IPS-20b (cell line): Measurements from ENCODE around the gene MEGF11.
"Not testable (repeated sequence)": the region's sequence is repeated elsewhere in the genome, so short reads cannot be mapped to it uniquely, and the experiment has no call there.

Experiments
- H3K27ac ChIP-seq: one replicate; pipeline ENCODE4 v1.5.1; 2013; ENCODE audit warnings: low read length
- H3K27me3 ChIP-seq: 2 replicates; pipeline ENCODE4 v1.6.1; 2013; ENCODE audit warnings: mild to moderate bottlenecking, low read length, inconsistent platforms; ENCODE audit not compliant: insufficient read depth
- H3K36me3 ChIP-seq: 2 replicates; pipeline ENCODE4 v1.6.1; 2013; ENCODE audit warnings: low read depth, mild to moderate bottlenecking, inconsistent platforms, low read length, moderate library complexity; ENCODE audit not compliant: insufficient read depth
- H3K4me1 ChIP-seq: 2 replicates; pipeline ENCODE4 v1.6.1; 2013; ENCODE audit warnings: mild to moderate bottlenecking, control low read depth, inconsistent platforms, low read length, moderate library complexity; ENCODE audit not compliant: insufficient read depth
- H3K4me3 ChIP-seq: 2 replicates; pipeline ENCODE4 v1.5.1; 2013; ENCODE audit warnings: mild to moderate bottlenecking, low read length, inconsistent platforms
- H3K9ac ChIP-seq: 2 replicates; pipeline ENCODE4 v1.6.1; 2013; ENCODE audit warnings: low read depth, mild to moderate bottlenecking, inconsistent platforms, low read length, moderate library complexity
- H3K9me3 ChIP-seq: 2 replicates; pipeline ENCODE4 v1.6.1; 2013; ENCODE audit warnings: mild to moderate bottlenecking, low read depth, low read length, inconsistent platforms; ENCODE audit not compliant: insufficient read depth

MEGF11 gene

DNA sequence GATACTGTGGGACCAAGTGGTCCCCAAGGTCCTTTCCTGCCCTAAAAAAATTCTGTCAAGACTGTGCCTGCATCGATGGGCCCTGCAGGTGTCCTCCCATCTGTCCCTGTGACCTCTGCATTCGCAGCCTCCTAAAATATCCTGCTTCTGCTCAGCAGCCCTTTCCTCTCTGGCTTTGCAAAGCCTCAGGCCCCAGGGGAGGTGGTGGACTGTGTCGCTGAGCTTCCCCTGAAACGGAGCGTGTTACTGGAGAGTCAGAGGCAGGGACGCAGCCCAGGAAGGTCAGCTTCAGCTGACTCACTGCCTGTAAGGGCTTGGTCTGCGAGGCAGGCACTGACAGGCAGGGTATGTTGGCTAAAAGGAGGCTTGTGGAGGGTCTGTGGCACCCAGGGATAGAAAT is 274.2 kb downstream of the MEGF11 start:
- H3K27me3 ChIP-seq = peaks cover 10% of the 10 kb centered on the region
- no peaks in the 10 kb centered on the region for H3K36me3 ChIP-seq
- H3K4me1 ChIP-seq = peaks cover 14% of the 10 kb centered on the region; the same call in 1 of the 2 replicates
- no peak overlapping the region for H3K27ac ChIP-seq
- H3K4me3 ChIP-seq = no peak overlapping the region
- H3K9ac ChIP-seq = no peak overlapping the region
- no peaks in the 10 kb centered on the region for H3K9me3 ChIP-seq

DNA sequence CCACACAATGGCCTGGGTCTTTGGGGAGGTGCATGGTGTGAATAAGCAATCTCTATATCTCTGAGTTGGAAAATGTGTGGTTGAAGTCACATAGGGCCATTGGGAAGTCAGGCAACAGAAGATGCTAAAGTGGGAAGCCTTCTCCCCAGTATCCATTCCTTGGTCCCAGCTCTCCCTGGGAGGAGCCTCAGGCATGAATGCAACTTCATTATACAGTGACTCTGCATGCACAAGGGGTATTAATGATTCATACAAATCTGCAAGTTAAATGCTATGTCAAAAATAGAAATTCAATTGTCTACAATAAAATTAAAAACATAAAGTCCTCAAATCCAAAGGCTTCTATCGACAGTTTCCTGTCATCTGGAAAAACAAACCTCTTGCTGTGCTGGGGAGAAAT is 275.4 kb downstream of the MEGF11 start:
- Histone ChIP-seq H3K4me3 (no peak overlapping the region), H3K36me3 (no peaks in the 10 kb centered on the region), H3K27ac (no peak overlapping the region), H3K4me1 (peaks cover 18% of the 10 kb centered on the region; the same call in 1 of the 2 replicates), H3K27me3 (peaks cover 8% of the 10 kb centered on the region), H3K9ac (no peak overlapping the region), H3K9me3 (no peaks in the 10 kb centered on the region)

DNA sequence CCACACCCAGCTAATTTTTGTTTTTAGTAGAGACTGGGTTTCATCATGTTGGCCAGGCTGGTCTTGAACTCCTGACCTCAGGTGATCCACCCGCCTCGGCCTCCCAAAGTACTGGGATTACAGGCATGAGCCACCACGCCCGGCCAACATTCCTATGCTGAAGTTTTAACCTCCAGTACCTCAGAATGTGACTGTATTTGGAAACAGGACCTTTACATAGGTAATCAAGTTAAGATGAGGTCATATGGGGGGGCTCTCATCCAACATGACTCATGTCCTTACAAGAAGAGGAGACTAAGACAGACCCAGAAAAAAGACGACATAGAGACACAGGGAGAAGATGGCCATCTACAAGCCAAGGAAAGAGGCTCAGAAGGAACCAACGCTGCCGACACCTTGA is 277.4 kb downstream of the MEGF11 start:
- not testable (repeated sequence) for H3K9me3 ChIP-seq, H3K27me3 ChIP-seq, H3K9ac ChIP-seq, H3K4me3 ChIP-seq, H3K4me1 ChIP-seq, H3K36me3 ChIP-seq, H3K27ac ChIP-seq

DNA sequence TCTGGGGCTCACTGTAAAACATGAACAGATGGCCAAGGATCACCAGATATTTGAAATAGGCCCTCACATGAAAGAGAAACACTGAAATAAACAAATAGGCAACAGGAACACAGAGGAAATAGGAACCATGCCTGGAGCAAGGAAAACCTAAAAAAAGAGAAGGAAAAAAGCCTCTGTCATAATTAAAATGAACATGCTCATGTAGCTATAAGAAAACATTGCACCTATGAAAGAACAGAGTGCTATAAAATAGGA is 281.9 kb downstream of the MEGF11 start:
- peaks cover 14% of the 10 kb centered on the region; the same call in 1 of the 2 replicates for H3K4me1 ChIP-seq
- H3K27ac ChIP-seq = no peak overlapping the region
- H3K4me3 ChIP-seq = no peak overlapping the region
- no peaks in the 10 kb centered on the region for H3K9me3 ChIP-seq
- no peak overlapping the region for H3K9ac ChIP-seq
- no peaks in the 10 kb centered on the region for H3K36me3 ChIP-seq
- H3K27me3 ChIP-seq = no peaks in the 10 kb centered on the region

DNA sequence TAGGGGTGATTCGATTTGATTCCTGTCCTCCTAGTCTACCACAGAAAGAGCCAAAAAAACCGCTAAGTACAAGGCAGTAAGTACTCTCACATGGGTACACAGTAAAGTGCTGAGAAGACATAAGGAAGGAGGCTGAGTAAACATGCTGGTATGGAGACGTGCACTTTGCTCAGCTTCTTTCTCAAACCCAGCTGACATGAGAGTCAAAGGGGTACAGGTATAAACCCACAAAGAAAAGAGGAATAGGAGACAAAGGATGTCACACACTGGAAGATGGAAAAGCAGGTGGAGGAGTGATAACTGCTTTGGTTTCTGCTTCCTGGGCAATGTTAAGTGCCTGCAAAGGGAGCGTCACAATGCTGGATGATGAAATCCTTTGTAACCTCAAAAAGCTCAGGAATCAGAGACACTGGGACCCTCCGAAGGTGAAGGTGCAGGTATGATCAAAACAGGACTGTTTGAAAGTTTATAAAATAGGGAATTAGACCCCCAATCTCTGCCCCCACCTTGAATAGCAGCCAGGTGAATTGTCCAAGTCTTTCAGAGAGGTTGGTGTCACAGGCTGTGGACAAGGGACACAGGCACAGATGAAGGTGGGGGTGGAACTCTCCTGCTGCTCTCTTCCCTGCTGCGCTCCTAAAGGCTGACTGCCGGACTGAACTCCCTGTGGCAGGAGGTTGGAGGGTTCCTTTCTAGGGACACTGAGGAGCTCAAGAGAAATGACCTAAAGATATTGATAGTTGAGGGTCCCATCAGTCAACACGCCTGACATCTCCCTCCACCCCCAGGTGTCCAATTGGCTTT is 282.4 kb downstream of the MEGF11 start:
- Histone ChIP-seq H3K9ac (no peak overlapping the region; the same call in 1 of the 2 replicates), H3K4me1 (peaks cover 14% of the 10 kb centered on the region; the same call in 1 of the 2 replicates), H3K27me3 (no peaks in the 10 kb centered on the region), H3K27ac (no peak overlapping the region), H3K4me3 (no peak overlapping the region), H3K9me3 (no peaks in the 10 kb centered on the region), H3K36me3 (no peaks in the 10 kb centered on the region)

DNA sequence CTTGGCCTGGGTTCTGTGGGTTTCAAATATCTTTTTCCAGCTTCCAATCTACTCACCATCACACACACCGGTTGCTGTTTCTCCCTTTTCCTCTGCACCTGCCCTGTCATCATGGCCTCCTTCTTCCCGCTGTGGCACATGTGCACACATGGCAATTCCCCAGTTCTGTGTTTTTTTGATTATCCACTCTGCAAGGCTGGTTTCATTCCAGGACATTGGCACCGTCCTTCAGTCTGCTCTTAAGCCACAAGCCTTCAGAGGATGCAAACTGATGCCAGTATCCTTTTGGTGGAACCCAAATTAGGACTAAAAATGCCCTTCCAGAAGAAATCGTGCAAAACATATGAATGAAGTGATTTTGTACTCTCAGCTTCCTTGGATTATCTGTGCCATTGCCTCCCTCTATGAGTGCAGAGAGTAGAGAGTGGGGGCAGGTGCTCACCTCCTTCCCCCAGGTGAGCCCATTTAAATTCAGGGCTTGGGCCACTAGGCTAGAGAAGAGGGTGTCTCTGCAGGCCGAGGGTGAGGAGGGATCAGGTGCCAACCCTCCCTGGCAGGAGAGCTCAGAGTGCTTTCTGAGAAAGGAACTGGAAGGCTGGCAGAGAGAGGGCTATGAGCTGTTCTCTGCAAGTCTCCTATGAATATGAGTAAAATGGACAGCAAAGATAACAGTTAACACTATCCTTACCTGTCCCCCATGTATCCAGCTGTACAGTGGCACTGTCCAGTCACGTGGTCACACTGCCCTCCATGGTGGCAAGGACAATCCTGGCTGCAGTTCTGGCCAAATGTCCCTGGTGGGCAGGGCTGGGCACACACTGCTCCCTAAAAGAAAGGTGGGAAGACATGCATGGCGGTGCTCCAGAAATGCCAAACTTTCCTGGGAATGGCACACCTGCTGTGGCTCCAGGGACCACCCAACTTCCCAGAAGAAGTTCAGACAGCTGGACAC is 283.4 kb downstream of the MEGF11 start:
- H3K9me3 ChIP-seq = no peaks in the 10 kb centered on the region
- no peak overlapping the region for H3K9ac ChIP-seq
- no peak overlapping the region for H3K27ac ChIP-seq
- H3K27me3 ChIP-seq = no peaks in the 10 kb centered on the region
- peaks cover 14% of the 10 kb centered on the region; the same call in 1 of the 2 replicates for H3K4me1 ChIP-seq
- no peak overlapping the region for H3K4me3 ChIP-seq
- no peaks in the 10 kb centered on the region for H3K36me3 ChIP-seq

DNA sequence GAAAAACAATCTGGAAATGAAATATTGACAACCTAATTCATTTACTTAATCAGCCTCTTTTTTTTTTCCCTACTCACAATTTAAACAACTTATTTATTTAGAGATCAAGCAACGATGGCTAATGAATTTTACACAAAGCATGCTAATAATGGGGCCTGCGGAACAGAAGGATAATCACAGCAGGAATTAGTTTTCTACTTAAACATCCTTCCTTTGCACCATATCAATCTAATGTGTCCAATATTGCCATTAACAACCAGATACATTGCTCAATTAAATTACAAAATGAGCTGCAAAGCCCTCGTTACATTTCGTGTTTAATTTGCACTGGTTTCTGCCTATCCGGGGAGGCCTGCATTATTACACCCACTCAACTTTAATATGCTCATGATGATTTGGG is 285.0 kb downstream of the MEGF11 start:
- H3K9ac ChIP-seq = no peak overlapping the region
- no peaks in the 10 kb centered on the region for H3K9me3 ChIP-seq
- H3K4me1 ChIP-seq = peaks cover 9% of the 10 kb centered on the region; the same call in 1 of the 2 replicates
- no peaks in the 10 kb centered on the region for H3K27me3 ChIP-seq
- H3K4me3 ChIP-seq = no peak overlapping the region
- no peaks in the 10 kb centered on the region for H3K36me3 ChIP-seq
- no peak overlapping the region for H3K27ac ChIP-seq

DNA sequence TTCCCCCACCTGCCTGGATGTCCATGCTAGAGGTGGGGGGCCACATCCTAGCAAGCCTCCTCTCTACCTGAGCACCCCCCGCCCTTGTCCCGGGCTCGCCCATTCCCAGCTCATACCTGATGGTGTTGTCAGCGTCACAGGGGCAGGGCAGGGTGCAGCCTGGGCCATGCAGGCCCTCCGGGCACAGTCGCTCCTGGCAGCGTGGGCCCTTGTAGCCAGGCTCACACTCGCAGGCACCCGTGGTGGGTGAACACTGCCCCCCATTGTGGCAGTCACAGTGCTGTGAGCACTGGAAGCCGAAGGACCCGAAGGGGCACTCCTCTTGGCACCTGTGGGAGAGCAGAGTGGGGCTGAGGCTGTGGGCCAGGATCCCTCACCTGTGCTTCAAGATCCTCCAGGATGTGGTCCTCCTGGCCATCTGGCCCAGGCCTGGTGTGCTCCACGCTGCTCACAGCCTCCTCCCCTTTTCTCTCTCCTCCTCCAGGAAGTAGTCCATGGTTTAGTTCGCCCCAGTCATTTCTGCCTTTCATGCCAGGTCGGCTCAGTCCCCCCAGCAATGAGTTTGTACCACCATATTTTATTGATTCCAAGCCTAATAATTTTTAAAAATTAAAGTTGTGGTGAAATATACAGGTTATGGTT is 288.6 kb downstream of the MEGF11 start:
- H3K4me3 ChIP-seq = no peak overlapping the region
- no peaks in the 10 kb centered on the region for H3K27me3 ChIP-seq
- H3K9ac ChIP-seq = no peak overlapping the region

DNA sequence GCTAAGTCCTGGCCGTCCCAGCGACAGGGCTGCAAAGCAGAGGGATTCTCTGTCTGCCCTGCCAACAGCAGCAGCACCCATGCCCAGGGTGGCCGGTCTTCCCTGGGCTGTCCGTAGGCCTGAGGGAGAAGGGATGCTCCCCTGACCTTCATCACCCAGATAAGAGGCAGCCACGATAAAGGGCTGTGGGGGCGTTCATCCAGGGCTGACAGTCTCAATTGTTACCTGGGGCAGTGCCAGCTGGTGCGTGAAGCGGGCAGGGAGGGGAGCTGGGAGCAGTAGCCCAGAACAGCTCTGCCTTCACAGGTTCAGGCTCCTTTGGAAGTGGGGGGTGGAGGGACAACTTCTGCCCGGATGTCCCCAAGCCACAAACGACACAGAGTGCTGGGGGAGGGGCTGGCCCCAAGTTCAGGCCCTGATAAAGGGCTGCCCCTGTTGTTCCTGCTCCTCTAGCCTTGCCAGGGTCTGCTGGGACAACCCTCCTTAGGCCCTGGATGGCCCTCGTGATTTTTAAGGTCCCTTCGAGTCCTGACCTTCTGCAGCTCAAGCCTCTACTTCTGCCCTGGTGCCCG is 289.6 kb downstream of the MEGF11 start:
- Histone ChIP-seq H3K36me3 (no peaks in the 10 kb centered on the region), H3K27ac (no peak overlapping the region), H3K4me1 (no peaks in the 10 kb centered on the region), H3K4me3 (no peak overlapping the region), H3K9me3 (no peaks in the 10 kb centered on the region), H3K9ac (no peak overlapping the region), H3K27me3 (no peaks in the 10 kb centered on the region)

More for the DNA sequence above, 288.6 kb downstream of the MEGF11 start:
- Histone ChIP-seq H3K36me3 (no peaks in the 10 kb centered on the region), H3K4me1 (no peaks in the 10 kb centered on the region), H3K27ac (no peak overlapping the region), H3K9me3 (no peaks in the 10 kb centered on the region)

DNA sequence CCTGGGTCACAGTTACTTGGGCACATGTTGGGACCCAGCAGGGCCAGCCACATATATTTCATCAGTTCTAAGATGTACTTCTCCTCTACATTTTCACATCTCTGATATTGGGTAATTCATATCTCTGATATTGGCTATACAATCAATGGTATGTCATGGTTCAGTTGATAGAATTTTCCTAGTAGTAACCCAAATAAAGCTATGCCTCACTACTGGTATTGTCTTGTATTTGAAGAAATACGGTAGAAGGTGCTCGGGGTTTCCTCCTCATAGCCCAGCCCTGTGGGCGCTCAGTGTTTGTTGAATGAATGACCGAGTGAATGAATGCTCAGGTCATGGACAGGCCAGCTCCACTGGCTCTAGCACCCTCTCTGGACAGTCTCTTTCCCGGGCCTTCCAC is 290.2 kb downstream of the MEGF11 start:
- no peaks in the 10 kb centered on the region for H3K9me3 ChIP-seq
- H3K36me3 ChIP-seq = no peaks in the 10 kb centered on the region
- H3K27me3 ChIP-seq = no peaks in the 10 kb centered on the region

DNA sequence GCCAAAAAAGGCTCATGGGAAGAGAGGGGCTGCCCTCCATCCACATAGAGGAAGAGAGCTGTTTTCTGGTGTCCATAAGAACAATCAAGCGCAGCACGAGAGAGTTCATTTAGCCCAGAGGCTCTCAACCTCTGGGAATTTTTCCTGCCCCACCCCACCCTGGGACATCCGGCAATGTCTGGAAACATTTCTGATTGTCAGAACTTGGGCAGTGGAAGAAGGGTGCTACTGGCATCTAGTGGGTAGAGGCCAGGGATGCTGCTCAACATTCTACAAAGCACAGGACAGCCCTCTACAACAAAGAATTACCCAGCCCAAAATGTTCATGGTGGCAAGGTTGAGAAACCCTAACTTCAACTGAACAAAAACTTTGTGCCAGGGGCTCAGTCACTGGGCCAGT is 291.4 kb downstream of the MEGF11 start:
- no peak overlapping the region for H3K9ac ChIP-seq
- H3K27me3 ChIP-seq = no peaks in the 10 kb centered on the region
- H3K9me3 ChIP-seq = no peaks in the 10 kb centered on the region
- no peak overlapping the region for H3K27ac ChIP-seq
- H3K4me1 ChIP-seq = no peaks in the 10 kb centered on the region
- no peaks in the 10 kb centered on the region for H3K36me3 ChIP-seq
- no peak overlapping the region for H3K4me3 ChIP-seq

More for the DNA sequence above, 290.2 kb downstream of the MEGF11 start:
- no peak overlapping the region for H3K4me3 ChIP-seq
- no peaks in the 10 kb centered on the region for H3K4me1 ChIP-seq
- H3K27ac ChIP-seq = no peak overlapping the region
- no peak overlapping the region for H3K9ac ChIP-seq
